Left kidney (tissue), 2 donors: Measurements from ENCODE around the gene CYTIP. TPM values are rescaled to one million over a fixed set of nuclear protein-coding genes. Genes with fewer than 3 reads are reported as not detected.
"Not testable (repeated sequence)": the region's sequence is repeated elsewhere in the genome, so short reads cannot be mapped to it uniquely, and the experiment has no call there.

ENCODE experiments used
- DNase-seq: peaks from one replicate; pipeline ENCODE4 v3.0.0-alpha.2; 2013
- polyA plus RNA-seq: library from polyadenylated mRNA; unstranded; fragments of 120-200 nt; gene quantifications from one replicate; pipeline ENCODE4 v1.2.1, GENCODE V29; 2013; ENCODE audit not compliant: insufficient read length

The CYTIP gene
- polyA plus RNA-seq, 1 donor, result 1.7 TPM

DNA sequence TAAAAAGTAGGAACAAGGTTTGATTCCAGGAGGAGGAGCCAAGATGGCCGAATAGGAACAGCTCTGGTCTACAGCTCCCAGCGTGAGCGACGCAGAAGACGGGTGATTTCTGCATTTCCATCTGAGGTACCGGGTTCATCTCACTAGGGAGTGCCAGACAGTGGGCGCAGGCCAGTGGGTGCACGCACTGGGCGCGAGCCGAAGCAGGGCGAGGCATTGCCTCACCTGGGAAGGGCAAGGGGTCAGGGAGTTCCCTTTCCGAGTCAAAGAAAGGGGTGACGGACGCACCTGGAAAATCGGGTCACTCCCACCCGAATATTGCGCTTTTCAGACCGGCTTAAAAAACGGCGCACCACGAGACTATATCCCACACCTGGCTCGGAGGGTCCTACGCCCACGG, 75.4 kb downstream of the CYTIP start:
- not testable (repeated sequence) for DNase-seq

DNA sequence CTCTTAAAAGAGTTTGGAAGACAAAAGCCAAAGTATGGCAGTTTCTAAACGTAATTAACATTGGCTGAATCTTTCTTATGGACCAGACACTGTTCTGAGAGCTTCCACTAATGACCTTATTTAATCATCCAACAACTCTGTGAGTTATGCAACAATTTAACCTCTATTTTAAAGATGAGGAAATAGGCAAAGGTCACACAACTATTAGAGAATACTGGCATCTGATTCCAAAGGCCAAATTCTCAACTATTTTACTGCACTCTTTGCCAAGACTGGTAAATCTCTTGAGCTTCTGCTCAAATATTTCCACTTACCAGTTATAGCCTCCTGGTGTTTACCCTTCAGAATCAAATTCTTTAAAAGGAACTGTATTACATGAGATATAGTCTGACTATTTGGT, 76.2 kb downstream of the CYTIP start:
- DNase-seq, result no peak

Other genes with a start within 250 kb of the CYTIP start
- gene GALNT5, start 186.4 kb downstream of the CYTIP start, polyA plus RNA-seq, result 0.70 TPM
- 0.93 TPM for gene ERMN, start 118.3 kb downstream of the CYTIP start, polyA plus RNA-seq
- 0.23 TPM for gene ACVR1C, start 184.8 kb upstream of the CYTIP start, polyA plus RNA-seq